HEK293 (cell line): ENCODE data around the gene CTNNA2.

Source experiments
- CTCF ChIA-PET: fragments of 350-600 bp; formaldehyde crosslinking; extraction: SDS; loops from one replicate; lab custom pipeline; 2021; ENCODE audit warnings: antibody characterized with exemption; lab: Yijun Ruan, JAX
- POLR2A ChIA-PET: fragments of 300-600 bp; formaldehyde crosslinking; extraction: SDS; loops from one replicate; lab custom pipeline; 2020; ENCODE audit warnings: antibody characterized with exemption, inconsistent platforms; lab: Yijun Ruan, JAX
- H3K27ac ChIP-seq: fragments of 200-500 bp; sonication (Bioruptor generic); 2 replicates; pipeline ENCODE4 v1.5.1; 2014; ENCODE audit warnings: low read depth, low read length, control low read depth, inconsistent platforms; ENCODE audit errors: extremely low read depth
- H3K36me3 ChIP-seq, 2 experiments: fragments of 200-500 bp in 1 of 2; sonication (Bioruptor generic) in 1 of 2; 1 replicate in 1 of 2; 2 replicates in 1 of 2; pipeline ENCODE4 v1.5.1; 2014 to 2017; ENCODE audit warnings: inconsistent platforms in 2 of 2, low read length in 2 of 2; ENCODE audit not compliant: control insufficient read depth in 2 of 2, insufficient read depth in 1 of 2
- H3K4me1 ChIP-seq: fragments of 200-500 bp; sonication (Bioruptor generic); 2 replicates; pipeline ENCODE4 v1.5.1; 2014; ENCODE audit warnings: mild to moderate bottlenecking, low read length, inconsistent platforms; ENCODE audit not compliant: control insufficient read depth, insufficient read depth
- H3K4me3 ChIP-seq: 2 replicates; pipeline ENCODE4 v1.5.1; 2011; ENCODE audit warnings: low read depth, mild to moderate bottlenecking, control low read depth, low read length, moderate library complexity
- H3K9me3 ChIP-seq: fragments of 200-500 bp; sonication (Bioruptor generic); 2 replicates; pipeline ENCODE4 v1.5.1; 2014; ENCODE audit warnings: low read depth, low read length, inconsistent platforms; ENCODE audit not compliant: control insufficient read depth, insufficient read depth
- KLF1 ChIP-seq: fragments of 450-650 bp; formaldehyde crosslinking; IDR thresholded peaks from 2 replicates; pipeline ENCODE4 v1.5.1; 2016; ENCODE audit warnings: missing biosample characterization, missing genetic modification characterization
- KLF8 ChIP-seq: fragments of 450-650 bp; formaldehyde crosslinking; IDR thresholded peaks from 2 replicates; pipeline ENCODE4 v1.5.1; 2016; ENCODE audit warnings: missing biosample characterization, missing genetic modification characterization
- SP3 ChIP-seq: fragments of 450-650 bp; formaldehyde crosslinking; IDR thresholded peaks from 2 replicates; pipeline ENCODE4 v1.5.1; 2016; ENCODE audit warnings: missing biosample characterization, missing genetic modification characterization
- WT1 ChIP-seq: fragments of 450-650 bp; formaldehyde crosslinking; IDR thresholded peaks from 2 replicates; pipeline ENCODE4 v1.5.1; 2016; ENCODE audit warnings: missing biosample characterization, missing genetic modification characterization
- ZNF112 ChIP-seq: fragments of 450-650 bp; formaldehyde crosslinking; IDR thresholded peaks from 2 replicates; pipeline ENCODE4 v1.5.0; 2017; ENCODE audit warnings: missing biosample characterization, missing genetic modification characterization
- ZNF140 ChIP-seq: fragments of 450-650 bp; formaldehyde crosslinking; IDR thresholded peaks from 2 replicates; pipeline ENCODE4 v1.5.1; 2016; ENCODE audit warnings: missing biosample characterization, missing genetic modification characterization
- ZNF155 ChIP-seq: fragments of 450-650 bp; formaldehyde crosslinking; IDR thresholded peaks from 2 replicates; pipeline ENCODE4 v1.5.1; 2016; ENCODE audit warnings: missing biosample characterization, missing genetic modification characterization
- ZNF221 ChIP-seq: fragments of 450-650 bp; formaldehyde crosslinking; IDR thresholded peaks from 2 replicates; pipeline ENCODE4 v1.5.1; 2017; ENCODE audit warnings: missing biosample characterization, missing genetic modification characterization, borderline replicate concordance
- ZNF341 ChIP-seq: fragments of 450-650 bp; formaldehyde crosslinking; IDR thresholded peaks from 2 replicates; pipeline ENCODE4; 2016; ENCODE audit warnings: low read depth, missing biosample characterization, missing genetic modification characterization
- ZNF350 ChIP-seq: fragments of 450-650 bp; formaldehyde crosslinking; IDR thresholded peaks from 2 replicates; pipeline ENCODE4 v1.5.0; 2017; ENCODE audit warnings: missing biosample characterization, mild to moderate bottlenecking, missing genetic modification characterization
- ZNF366 ChIP-seq: fragments of 450-650 bp; formaldehyde crosslinking; conservative IDR thresholded peaks from 2 replicates; pipeline ENCODE4 v1.5.1; 2016; ENCODE audit warnings: missing biosample characterization, missing genetic modification characterization
- ZNF433 ChIP-seq: fragments of 450-650 bp; formaldehyde crosslinking; IDR thresholded peaks from 2 replicates; pipeline ENCODE4 v1.5.1; 2016; ENCODE audit warnings: missing biosample characterization, missing genetic modification characterization, low read depth
- ZNF521 ChIP-seq: fragments of 450-650 bp; formaldehyde crosslinking; IDR thresholded peaks from 2 replicates; pipeline ENCODE4 v1.5.1; 2017; ENCODE audit warnings: missing biosample characterization, mild to moderate bottlenecking, missing genetic modification characterization
- ZNF544 ChIP-seq: fragments of 450-650 bp; formaldehyde crosslinking; IDR thresholded peaks from 2 replicates; pipeline ENCODE4 v1.5.0; 2017; ENCODE audit warnings: missing biosample characterization, missing genetic modification characterization
- ZNF670 ChIP-seq: fragments of 450-650 bp; formaldehyde crosslinking; IDR thresholded peaks from 2 replicates; pipeline ENCODE4 v1.5.1; 2016; ENCODE audit warnings: missing biosample characterization, missing genetic modification characterization, low read depth
- TF ChIP-seq, protein P1 (sequence below): fragments of 450-650 bp; formaldehyde crosslinking; IDR thresholded peaks from 2 replicates; pipeline ENCODE4 v1.5.1; 2016; ENCODE audit warnings: missing biosample characterization, missing genetic modification characterization
- TF ChIP-seq, protein P2 (sequence below): fragments of 450-650 bp; formaldehyde crosslinking; optimal IDR thresholded peaks from 2 replicates; pipeline ENCODE3; 2016; ENCODE audit warnings: missing biosample characterization, mild to moderate bottlenecking, missing genetic modification characterization
- TF ChIP-seq, protein P3 (sequence below): fragments of 450-650 bp; formaldehyde crosslinking; IDR thresholded peaks from 2 replicates; pipeline ENCODE4 v1.5.1; 2016; ENCODE audit warnings: missing biosample characterization, missing genetic modification characterization, borderline replicate concordance
- TF ChIP-seq, protein P4 (sequence below): fragments of 450-650 bp; formaldehyde crosslinking; IDR thresholded peaks from 2 replicates; pipeline ENCODE4 v1.5.1; 2016; ENCODE audit warnings: missing biosample characterization, missing genetic modification characterization

Gene CTNNA2

DNA sequence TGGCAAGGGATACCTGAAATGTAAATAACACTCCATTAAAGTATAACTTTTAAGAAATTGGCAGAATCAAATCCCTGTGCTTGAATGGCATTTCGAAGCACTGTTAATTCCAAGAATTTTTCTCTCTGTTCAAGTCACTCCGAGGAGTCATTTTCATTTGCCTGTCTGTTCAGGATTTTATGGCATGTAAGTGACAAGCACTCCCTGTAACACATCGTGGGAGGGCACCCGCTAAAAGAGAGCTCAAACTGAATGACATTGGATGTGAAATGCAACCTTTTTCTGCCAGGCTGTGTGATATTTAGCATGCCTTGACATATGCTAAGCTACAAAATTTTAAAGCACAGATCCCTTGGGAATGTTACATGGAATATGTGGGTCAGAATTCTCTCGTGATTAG lies 452.1 kb downstream of the CTNNA2 start (continued):
- TF ChIP-seq, protein P1, sequence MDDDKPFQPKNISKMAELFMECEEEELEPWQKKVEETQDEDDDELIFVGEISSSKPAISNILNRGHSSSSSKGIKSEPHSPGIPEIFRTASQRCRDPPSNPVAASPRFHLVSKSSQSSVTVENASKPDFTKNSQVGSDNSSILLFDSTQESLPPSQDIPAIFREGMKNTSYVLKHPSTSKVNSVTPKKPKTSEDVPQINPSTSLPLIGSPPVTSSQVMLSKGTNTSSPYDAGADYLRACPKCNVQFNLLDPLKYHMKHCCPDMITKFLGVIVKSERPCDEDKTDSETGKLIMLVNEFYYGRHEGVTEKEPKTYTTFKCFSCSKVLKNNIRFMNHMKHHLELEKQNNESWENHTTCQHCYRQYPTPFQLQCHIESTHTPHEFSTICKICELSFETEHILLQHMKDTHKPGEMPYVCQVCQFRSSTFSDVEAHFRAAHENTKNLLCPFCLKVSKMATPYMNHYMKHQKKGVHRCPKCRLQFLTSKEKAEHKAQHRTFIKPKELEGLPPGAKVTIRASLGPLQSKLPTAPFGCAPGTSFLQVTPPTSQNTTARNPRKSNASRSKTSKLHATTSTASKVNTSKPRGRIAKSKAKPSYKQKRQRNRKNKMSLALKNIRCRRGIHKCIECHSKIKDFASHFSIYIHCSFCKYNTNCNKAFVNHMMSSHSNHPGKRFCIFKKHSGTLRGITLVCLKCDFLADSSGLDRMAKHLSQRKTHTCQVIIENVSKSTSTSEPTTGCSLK (tag by site-specific recombination) = no peak
- TF ChIP-seq ZNF221 (tag by site-specific recombination) = no peak
- no peak for TF ChIP-seq KLF8 (tag by site-specific recombination)
- TF ChIP-seq ZNF521 (tag by site-specific recombination) = no peak
- TF ChIP-seq ZNF544 (tag by site-specific recombination) = no peak
- TF ChIP-seq ZNF341 = no peak
- TF ChIP-seq, protein P2, sequence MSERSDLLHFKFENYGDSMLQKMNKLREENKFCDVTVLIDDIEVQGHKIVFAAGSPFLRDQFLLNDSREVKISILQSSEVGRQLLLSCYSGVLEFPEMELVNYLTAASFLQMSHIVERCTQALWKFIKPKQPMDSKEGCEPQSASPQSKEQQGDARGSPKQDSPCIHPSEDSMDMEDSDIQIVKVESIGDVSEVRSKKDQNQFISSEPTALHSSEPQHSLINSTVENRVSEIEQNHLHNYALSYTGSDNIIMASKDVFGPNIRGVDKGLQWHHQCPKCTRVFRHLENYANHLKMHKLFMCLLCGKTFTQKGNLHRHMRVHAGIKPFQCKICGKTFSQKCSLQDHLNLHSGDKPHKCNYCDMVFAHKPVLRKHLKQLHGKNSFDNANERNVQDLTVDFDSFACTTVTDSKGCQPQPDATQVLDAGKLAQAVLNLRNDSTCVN (tag by site-specific recombination) = no peak

DNA sequence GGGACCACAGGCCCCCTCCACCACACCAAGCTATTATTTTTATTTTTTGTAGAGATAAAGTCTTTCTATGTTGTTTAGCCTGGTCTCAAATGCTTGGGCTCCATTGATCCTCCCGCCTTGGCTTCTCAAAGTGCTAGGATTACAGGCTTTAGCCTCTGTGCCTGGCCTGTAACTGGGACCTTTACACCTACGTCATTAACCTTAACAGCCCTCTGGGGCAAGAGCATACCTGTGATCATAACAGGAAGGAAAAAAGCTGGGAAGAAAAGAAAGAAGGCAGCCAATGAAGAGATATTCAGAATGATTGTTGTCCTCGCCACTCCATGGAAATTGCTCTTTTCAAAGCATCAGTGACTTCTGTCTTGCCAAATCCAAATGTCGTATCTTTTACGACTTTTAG lies 453.5 kb downstream of the CTNNA2 start:
- CTCF ChIA-PET = no interaction called here
- POLR2A ChIA-PET = no interaction called here
- no peak overlapping the region for H3K4me3 ChIP-seq
- TF ChIP-seq ZNF366 (tag by site-specific recombination) (no peak), ZNF670 (no peak), WT1 (tag by site-specific recombination) (no peak), ZNF140 (tag by site-specific recombination) (no peak), ZNF155 (no peak), KLF1 (tag by site-specific recombination) (no peak), ZNF350 (tag by site-specific recombination) (no peak), ZNF112 (no peak), ZNF433 (tag by site-specific recombination) (no peak), SP3 (tag by site-specific recombination) (no peak)
- TF ChIP-seq, protein P3, sequence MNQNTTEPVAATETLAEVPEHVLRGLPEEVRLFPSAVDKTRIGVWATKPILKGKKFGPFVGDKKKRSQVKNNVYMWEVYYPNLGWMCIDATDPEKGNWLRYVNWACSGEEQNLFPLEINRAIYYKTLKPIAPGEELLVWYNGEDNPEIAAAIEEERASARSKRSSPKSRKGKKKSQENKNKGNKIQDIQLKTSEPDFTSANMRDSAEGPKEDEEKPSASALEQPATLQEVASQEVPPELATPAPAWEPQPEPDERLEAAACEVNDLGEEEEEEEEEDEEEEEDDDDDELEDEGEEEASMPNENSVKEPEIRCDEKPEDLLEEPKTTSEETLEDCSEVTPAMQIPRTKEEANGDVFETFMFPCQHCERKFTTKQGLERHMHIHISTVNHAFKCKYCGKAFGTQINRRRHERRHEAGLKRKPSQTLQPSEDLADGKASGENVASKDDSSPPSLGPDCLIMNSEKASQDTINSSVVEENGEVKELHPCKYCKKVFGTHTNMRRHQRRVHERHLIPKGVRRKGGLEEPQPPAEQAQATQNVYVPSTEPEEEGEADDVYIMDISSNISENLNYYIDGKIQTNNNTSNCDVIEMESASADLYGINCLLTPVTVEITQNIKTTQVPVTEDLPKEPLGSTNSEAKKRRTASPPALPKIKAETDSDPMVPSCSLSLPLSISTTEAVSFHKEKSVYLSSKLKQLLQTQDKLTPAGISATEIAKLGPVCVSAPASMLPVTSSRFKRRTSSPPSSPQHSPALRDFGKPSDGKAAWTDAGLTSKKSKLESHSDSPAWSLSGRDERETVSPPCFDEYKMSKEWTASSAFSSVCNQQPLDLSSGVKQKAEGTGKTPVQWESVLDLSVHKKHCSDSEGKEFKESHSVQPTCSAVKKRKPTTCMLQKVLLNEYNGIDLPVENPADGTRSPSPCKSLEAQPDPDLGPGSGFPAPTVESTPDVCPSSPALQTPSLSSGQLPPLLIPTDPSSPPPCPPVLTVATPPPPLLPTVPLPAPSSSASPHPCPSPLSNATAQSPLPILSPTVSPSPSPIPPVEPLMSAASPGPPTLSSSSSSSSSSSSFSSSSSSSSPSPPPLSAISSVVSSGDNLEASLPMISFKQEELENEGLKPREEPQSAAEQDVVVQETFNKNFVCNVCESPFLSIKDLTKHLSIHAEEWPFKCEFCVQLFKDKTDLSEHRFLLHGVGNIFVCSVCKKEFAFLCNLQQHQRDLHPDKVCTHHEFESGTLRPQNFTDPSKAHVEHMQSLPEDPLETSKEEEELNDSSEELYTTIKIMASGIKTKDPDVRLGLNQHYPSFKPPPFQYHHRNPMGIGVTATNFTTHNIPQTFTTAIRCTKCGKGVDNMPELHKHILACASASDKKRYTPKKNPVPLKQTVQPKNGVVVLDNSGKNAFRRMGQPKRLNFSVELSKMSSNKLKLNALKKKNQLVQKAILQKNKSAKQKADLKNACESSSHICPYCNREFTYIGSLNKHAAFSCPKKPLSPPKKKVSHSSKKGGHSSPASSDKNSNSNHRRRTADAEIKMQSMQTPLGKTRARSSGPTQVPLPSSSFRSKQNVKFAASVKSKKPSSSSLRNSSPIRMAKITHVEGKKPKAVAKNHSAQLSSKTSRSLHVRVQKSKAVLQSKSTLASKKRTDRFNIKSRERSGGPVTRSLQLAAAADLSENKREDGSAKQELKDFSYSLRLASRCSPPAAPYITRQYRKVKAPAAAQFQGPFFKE = no peak
- TF ChIP-seq, protein P4, sequence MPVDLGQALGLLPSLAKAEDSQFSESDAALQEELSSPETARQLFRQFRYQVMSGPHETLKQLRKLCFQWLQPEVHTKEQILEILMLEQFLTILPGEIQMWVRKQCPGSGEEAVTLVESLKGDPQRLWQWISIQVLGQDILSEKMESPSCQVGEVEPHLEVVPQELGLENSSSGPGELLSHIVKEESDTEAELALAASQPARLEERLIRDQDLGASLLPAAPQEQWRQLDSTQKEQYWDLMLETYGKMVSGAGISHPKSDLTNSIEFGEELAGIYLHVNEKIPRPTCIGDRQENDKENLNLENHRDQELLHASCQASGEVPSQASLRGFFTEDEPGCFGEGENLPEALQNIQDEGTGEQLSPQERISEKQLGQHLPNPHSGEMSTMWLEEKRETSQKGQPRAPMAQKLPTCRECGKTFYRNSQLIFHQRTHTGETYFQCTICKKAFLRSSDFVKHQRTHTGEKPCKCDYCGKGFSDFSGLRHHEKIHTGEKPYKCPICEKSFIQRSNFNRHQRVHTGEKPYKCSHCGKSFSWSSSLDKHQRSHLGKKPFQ (tag by site-specific recombination) = no peak
- no peaks in the 10 kb centered on the region for H3K9me3 ChIP-seq
- no peaks in the 10 kb centered on the region for H3K4me1 ChIP-seq
- no peaks in the 10 kb centered on the region for H3K36me3 ChIP-seq
- H3K27ac ChIP-seq = no peak overlapping the region
